ENCODE measurements around the gene RARS2.

GRCh38 chr6:87573307-87574024, 16.3 kb downstream of the RARS2 start:
- TF ChIP-seq, protein P1, sequence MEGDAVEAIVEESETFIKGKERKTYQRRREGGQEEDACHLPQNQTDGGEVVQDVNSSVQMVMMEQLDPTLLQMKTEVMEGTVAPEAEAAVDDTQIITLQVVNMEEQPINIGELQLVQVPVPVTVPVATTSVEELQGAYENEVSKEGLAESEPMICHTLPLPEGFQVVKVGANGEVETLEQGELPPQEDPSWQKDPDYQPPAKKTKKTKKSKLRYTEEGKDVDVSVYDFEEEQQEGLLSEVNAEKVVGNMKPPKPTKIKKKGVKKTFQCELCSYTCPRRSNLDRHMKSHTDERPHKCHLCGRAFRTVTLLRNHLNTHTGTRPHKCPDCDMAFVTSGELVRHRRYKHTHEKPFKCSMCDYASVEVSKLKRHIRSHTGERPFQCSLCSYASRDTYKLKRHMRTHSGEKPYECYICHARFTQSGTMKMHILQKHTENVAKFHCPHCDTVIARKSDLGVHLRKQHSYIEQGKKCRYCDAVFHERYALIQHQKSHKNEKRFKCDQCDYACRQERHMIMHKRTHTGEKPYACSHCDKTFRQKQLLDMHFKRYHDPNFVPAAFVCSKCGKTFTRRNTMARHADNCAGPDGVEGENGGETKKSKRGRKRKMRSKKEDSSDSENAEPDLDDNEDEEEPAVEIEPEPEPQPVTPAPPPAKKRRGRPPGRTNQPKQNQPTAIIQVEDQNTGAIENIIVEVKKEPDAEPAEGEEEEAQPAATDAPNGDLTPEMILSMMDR (IDR thresholded peaks at IDR 0.05): no peak
- no peak for TF ChIP-seq POLR2A (IDR thresholded peaks at IDR 0.05)

Data from thyroid gland (tissue), 4 donors.